Fibroblast of peridontal ligament (primary cell): ENCODE results near the gene HABP2.

Experiments used
- DNase-seq: peaks from one replicate; pipeline ENCODE4 v3.0.0-alpha.2; 2010; ENCODE audit errors: extremely low read depth

The HABP2 gene

GRCh38 chr10:113631684-113632367 lies 79.0 kb downstream of the HABP2 start:
- no peak for DNase-seq
